Ishikawa (cell line): ENCODE data around the gene NTM.

Experiments used
- CEBPB ChIP-seq: IDR thresholded peaks from 2 replicates; pipeline ENCODE4 v1.6.1; 2012
- CREB1 ChIP-seq: IDR thresholded peaks from 2 replicates; pipeline ENCODE4 v1.6.1; 2012; ENCODE audit warnings: low read depth
- EGR1 ChIP-seq: IDR thresholded peaks from 2 replicates; pipeline ENCODE4 v1.6.1; 2012
- EP300 ChIP-seq: IDR thresholded peaks from 2 replicates; pipeline ENCODE4 v1.6.1; 2012; ENCODE audit warnings: borderline replicate concordance
- FOXM1 ChIP-seq: IDR thresholded peaks from 2 replicates; pipeline ENCODE4 v1.6.1; 2012; ENCODE audit warnings: low read depth, borderline replicate concordance
- NFIC ChIP-seq: IDR thresholded peaks from 2 replicates; pipeline ENCODE4 v1.6.1; 2012
- RAD21 ChIP-seq: IDR thresholded peaks from 2 replicates; pipeline ENCODE4 v1.6.1; 2012; ENCODE audit warnings: low read depth
- TAF1 ChIP-seq: IDR thresholded peaks from 2 replicates; pipeline ENCODE4 v1.6.1; 2012; ENCODE audit warnings: low read depth, mild to moderate bottlenecking
- TCF12 ChIP-seq: IDR thresholded peaks from 2 replicates; pipeline ENCODE4 v1.6.1; 2012; ENCODE audit warnings: low read depth
- TEAD4 ChIP-seq: IDR thresholded peaks from 2 replicates; pipeline ENCODE4 v1.6.1; 2012
- YY1 ChIP-seq: IDR thresholded peaks from 2 replicates; pipeline ENCODE4 v1.6.1; 2012; ENCODE audit warnings: low read depth
- ZBTB7A ChIP-seq: IDR thresholded peaks from 2 replicates; pipeline ENCODE4 v1.6.1; 2012; ENCODE audit warnings: low read depth
- TF ChIP-seq, protein P1 (sequence below): IDR thresholded peaks from 2 replicates; pipeline ENCODE4 v1.6.1; 2012
- TF ChIP-seq, protein P2 (sequence below): IDR thresholded peaks from 2 replicates; pipeline ENCODE4 v1.6.1; 2012; ENCODE audit warnings: low read depth, mild to moderate bottlenecking
- TF ChIP-seq, protein P3 (sequence below): IDR thresholded peaks from 2 replicates; pipeline ENCODE4 v1.6.1; 2012

Gene NTM

DNA sequence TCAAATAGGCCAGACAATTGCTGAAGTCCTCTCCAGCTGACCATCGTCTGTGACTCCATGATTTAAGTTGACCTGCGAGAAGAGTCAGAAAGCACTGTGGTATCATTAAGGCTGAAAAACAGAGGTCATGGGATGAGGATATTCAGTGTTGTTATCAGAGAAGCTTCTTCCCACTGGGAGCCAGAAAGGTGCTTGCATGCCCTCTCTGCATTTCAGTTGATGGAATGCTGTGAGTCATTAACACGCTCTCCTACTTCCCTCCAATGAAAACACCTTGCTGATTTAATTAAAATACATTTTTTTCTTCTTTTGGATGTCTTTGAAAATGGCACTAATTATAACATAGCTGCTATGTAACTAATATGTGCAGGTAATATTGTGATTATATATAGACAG lies 667.0 kb downstream of the NTM start:
- TF ChIP-seq, protein P1, sequence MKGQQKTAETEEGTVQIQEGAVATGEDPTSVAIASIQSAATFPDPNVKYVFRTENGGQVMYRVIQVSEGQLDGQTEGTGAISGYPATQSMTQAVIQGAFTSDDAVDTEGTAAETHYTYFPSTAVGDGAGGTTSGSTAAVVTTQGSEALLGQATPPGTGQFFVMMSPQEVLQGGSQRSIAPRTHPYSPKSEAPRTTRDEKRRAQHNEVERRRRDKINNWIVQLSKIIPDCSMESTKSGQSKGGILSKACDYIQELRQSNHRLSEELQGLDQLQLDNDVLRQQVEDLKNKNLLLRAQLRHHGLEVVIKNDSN, result no peak
- TF ChIP-seq CREB1 (no peak), TEAD4 (no peak), TCF12 (no peak), FOXM1 (no peak), ZBTB7A (no peak), NFIC (no peak), EGR1 (no peak), YY1 (no peak), TAF1 (no peak), RAD21 (no peak), EP300 (no peak), CEBPB (no peak)
- TF ChIP-seq, protein P2, sequence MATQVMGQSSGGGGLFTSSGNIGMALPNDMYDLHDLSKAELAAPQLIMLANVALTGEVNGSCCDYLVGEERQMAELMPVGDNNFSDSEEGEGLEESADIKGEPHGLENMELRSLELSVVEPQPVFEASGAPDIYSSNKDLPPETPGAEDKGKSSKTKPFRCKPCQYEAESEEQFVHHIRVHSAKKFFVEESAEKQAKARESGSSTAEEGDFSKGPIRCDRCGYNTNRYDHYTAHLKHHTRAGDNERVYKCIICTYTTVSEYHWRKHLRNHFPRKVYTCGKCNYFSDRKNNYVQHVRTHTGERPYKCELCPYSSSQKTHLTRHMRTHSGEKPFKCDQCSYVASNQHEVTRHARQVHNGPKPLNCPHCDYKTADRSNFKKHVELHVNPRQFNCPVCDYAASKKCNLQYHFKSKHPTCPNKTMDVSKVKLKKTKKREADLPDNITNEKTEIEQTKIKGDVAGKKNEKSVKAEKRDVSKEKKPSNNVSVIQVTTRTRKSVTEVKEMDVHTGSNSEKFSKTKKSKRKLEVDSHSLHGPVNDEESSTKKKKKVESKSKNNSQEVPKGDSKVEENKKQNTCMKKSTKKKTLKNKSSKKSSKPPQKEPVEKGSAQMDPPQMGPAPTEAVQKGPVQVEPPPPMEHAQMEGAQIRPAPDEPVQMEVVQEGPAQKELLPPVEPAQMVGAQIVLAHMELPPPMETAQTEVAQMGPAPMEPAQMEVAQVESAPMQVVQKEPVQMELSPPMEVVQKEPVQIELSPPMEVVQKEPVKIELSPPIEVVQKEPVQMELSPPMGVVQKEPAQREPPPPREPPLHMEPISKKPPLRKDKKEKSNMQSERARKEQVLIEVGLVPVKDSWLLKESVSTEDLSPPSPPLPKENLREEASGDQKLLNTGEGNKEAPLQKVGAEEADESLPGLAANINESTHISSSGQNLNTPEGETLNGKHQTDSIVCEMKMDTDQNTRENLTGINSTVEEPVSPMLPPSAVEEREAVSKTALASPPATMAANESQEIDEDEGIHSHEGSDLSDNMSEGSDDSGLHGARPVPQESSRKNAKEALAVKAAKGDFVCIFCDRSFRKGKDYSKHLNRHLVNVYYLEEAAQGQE, result no peak
- TF ChIP-seq, protein P3, sequence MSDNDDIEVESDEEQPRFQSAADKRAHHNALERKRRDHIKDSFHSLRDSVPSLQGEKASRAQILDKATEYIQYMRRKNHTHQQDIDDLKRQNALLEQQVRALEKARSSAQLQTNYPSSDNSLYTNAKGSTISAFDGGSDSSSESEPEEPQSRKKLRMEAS, result no peak

DNA sequence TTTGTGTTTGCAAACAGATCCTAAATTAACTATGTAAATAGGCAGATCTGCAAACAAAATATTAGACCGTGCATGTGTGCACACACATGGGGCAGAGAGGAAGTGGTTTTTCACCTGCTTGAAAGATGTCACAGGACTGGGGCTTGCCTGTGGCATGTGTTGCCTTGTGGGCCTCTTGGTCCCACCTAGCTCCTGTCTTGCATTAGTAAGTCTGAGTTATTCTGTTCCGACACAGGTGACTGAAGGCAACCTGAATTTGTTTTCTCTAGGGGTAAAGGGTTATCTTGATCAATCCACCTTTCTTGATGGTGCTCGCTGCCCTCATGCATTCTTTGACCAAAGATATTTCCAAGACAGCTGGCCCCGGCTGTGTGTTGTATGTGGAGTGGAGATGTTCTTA lies 667.5 kb downstream of the NTM start:
- TF ChIP-seq TEAD4 (no peak), YY1 (no peak), TAF1 (no peak)
- TF ChIP-seq, protein P3, result no peak

DNA sequence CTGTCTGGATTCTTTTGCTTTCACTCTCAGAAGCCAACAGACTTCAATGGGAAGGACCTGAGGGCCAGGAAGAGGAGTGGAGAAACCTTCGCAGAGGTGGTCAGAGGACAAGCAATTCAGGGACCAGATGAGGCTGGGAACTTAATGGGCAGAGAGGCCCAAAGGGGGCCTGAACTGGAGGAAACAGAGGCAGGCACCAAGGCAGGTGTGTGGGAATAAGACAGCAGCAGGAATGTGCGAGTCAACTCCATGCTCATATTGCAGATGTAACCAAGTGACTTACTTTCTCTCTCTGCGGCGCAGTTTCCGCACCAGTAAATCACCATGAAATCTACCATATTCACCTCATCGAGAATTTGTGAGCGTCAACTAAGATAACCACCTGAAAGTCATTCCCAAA lies 669.1 kb downstream of the NTM start:
- TF ChIP-seq CREB1 (no peak), ZBTB7A (no peak), RAD21 (no peak), EP300 (no peak), NFIC (no peak), TAF1 (no peak), TCF12 (no peak), FOXM1 (no peak), YY1 (no peak), EGR1 (no peak), TEAD4 (no peak)
- TF ChIP-seq, protein P1, result no peak
- TF ChIP-seq, protein P3, result no peak
- TF ChIP-seq, protein P2, result no peak

DNA sequence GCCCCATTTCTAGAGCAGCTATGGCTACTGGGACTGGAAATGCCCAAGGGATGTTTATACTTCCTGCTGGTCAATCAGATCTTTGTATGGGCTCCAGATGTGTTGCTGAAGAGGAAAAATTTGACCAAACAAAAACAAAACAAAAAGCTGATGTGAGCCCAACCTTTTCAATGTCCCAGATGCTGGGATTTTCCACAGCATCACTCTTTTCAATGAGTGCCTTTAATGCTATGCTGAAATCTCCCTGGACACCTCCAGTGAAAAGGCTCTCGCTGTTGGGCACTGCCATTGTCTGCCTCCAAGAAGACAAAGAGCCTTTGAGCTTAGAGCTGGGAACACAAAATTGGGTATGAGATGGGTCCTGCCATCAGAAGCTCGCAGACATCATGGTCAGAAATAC lies 671.9 kb downstream of the NTM start:
- TF ChIP-seq RAD21 (no peak), FOXM1 (no peak), TCF12 (no peak), NFIC (no peak), TEAD4 (no peak), EP300 (no peak), TAF1 (no peak), YY1 (no peak), EGR1 (no peak), ZBTB7A (no peak), CREB1 (no peak), CEBPB (no peak)
- TF ChIP-seq, protein P1, result no peak
- TF ChIP-seq, protein P3, result no peak
- TF ChIP-seq, protein P2, result no peak
